Amygdala (tissue), 56 donors: Measurements from ENCODE around the gene EVL.

Experiments used
- DNase-seq, 56 donors: peaks; one replicate each; lab custom pipeline; 2025; lab: John Stamatoyannopoulos, UW

The EVL gene

GRCh38 chr14:100122481-100123223, 57.4 kb downstream of the EVL start:
- DNase-seq, result no peak

GRCh38 chr14:100123618-100124017, 58.4 kb downstream of the EVL start:
- DNase-seq, result no peak

- DNase-seq, result no peak
Measured at GRCh38 chr14:100124551-100125088, 59.4 kb downstream of the EVL start.

GRCh38 chr14:100126401-100126800, 61.2 kb downstream of the EVL start:
- DNase-seq, result no peak

DNA sequence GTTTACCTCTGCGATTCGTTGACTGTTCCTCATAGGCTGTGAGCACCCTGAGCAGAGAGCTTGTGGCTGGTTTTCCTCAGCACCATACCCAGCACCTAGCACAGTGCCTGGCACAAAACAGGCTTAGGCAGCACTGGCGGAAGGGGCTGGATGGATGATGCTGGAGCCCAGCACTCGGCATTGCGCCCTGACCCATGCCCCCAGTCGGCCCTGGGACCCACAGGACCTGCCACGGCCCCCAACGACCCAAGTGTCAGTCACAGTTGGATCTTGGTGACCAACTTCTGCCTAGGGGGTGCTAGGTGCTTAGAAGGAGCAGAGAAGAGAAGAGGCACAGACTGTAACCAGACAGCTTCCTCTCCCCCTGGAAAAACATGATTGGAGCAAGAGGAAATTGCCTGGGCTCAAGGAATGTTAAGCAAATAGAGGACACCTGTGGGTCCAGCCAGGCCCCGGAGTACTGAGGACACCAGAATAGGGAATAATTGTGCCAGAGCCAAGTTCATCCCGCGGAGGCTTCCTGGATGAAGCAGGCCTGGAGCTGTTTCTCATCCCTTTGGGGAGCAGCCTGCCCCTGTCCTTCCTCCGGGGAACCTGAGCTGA, 62.7 kb downstream of the EVL start:
- DNase-seq, result no peak

DNA sequence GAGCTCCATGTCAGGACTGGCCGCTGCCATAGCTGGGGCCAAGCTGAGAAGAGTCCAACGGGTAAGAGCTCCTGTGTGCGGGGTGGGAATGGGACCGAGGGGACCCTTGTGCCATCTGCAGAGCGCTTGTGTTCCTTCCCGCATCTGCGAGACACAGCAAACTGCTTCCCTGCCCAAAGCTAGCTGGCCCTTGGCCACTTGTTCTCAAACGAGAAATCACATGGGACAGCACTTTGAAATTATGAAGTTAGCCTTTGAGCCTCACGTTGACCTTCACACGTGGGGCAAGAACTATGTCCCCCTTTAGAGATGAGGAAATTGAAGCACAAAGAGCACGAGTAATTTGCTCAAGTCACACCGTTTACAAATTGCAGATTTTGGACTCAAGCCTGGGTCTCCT, 63.5 kb downstream of the EVL start:
- DNase-seq, result no peak

GRCh38 chr14:100129161-100129589, 64.0 kb downstream of the EVL start:
- no peak for DNase-seq

GRCh38 chr14:100130521-100130920, 65.3 kb downstream of the EVL start:
- DNase-seq, result no peak

GRCh38 chr14:100131181-100131580, 66.0 kb downstream of the EVL start:
- no peak for DNase-seq

DNA sequence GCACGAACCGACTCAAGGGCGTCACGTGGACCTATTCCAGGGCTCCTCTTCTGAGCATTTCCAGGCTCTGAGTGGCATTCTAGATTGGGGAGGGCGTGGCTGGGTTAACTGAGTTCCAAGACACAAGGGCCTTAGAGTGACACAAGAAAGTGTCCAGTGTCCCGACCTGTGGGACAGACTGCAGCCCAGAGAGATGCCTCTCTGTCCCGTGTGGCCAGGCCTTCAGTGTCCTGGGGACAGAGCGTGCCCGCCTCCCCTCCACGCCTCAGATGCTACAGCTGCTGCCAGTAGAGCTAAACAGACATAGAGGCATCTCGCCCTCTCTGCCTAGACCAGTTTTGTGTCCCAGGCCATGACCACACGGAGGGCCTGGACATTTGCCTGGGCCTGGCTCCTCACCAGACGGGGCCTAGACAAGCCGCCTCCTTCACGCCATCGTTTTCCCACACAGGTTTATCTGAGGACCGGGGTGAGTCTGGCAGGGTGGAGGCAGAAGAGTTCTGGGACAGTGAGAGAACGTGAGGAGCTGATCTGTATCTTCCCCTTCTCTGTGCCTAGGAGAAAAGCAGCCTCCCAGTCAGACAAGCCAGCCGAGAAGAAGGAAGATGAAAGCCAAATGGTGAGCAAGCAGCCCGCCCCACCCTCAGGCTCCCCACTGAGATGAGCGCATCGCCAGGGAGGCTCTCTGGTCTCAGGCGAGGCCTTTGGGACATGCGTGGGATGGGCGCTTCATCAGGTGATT, 67.1 kb downstream of the EVL start:
- DNase-seq, result peak in 1 of 56 donors; percentile 13

GRCh38 chr14:100132903-100133510, 67.8 kb downstream of the EVL start:
- no peak for DNase-seq

GRCh38 chr14:100134586-100134985, 69.4 kb downstream of the EVL start:
- no peak for DNase-seq

GRCh38 chr14:100135073-100135472, 69.9 kb downstream of the EVL start:
- DNase-seq, result no peak

DNA sequence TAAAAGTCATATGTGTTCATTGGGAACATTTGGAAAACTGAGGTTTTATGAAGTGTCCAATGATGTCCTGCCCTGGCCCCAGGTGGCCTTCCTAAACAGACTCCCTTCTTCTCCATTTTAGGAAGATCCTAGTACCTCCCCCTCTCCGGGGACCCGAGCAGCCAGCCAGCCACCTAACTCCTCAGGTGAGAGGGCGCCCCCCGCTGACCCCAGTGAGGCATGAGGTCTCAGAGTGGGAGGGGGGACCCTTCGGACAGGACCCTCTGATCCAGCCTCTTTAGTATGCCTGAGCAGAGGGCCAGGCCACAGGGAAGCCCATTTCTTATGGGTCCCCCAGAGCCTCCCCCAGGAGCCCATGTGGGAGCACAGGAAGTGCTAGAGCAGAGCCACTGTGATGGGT, 70.6 kb downstream of the EVL start:
- no peak for DNase-seq

- DNase-seq, result no peak
Measured at GRCh38 chr14:100137173-100137572, 72.0 kb downstream of the EVL start.

DNA sequence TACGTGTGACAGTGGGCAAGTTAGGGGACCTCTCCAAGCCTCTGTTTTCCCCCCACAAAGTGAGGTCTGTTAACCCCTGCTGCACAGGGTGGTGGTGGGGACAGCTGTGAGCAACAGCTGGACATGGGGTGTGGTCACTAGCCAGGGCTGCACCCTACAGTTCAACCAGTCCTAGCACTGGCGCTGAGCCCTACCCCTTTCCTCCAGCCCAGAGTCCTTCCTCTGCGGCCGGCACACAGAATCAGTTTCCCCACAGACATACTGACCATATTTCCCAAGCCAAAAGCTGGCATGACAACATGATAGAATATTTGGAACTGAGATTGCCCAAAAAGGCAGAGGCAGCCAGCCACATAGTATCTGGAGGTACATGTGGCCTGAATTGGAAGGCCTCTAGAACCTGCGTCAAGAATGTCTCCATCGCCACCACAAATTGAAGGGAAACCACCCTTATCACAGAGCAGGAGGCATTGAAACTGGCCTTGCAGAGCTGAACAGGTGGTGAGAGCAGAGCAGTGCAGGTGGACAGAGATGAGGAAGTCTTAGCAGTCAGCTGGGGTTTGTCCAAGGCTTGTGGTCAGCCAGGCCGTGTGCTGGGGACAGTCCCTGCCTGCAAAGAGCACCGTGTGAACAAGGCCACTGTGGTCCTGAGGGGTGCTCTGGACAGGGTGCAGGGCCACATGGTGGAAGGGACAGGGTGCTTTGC, 73.0 kb downstream of the EVL start:
- no peak for DNase-seq

DNA sequence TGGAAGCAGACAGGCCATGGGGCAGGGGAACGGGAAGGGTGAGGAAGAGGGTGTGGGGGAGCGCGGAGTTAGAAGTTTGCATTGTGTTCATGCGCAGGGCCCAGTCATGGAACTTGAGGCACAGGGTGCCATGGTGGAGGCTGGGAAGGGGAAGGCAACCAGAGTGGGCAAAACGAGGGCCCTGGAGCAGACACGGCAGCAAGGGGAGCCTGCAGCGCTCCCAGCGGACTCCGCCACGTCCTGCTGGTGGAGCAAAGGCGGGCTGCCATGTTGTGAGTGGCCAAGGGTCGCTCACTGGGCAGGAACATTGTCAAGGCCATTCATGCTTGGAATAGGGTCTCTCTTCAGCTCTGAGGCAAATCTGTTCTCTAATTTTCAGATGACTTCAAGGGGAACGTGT, 73.7 kb downstream of the EVL start:
- DNase-seq, result no peak

DNA sequence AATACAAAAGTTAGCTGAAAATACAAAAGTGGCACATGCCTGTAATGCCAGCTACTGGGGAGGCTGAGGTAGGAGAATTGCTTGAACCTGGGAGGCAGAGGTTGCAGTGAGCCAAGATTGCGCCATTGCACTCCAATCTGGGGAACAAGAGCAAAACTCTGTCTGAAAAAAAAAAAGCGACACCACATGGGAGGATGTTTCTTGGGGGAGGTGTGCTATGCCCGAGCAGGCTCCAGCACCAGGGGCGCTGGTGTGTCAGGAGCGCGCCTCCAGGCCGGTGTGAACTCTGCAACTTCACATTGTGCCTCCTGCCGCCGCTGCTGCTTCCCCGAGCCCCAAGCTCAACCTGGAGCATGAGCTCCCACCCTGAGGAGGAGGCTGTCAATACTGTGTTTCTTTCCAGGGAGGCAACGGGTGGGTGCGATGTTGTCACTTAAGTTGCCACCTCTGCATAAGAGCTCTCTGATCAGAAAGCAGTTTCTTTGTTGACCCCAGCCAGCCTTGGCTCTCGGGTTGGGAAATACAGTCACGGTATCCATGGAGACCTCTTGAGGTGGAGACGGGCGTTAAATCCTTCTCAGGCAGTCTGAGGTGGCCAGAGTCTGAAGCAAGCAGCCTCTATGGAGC, 75.3 kb downstream of the EVL start:
- DNase-seq, result no peak

DNA sequence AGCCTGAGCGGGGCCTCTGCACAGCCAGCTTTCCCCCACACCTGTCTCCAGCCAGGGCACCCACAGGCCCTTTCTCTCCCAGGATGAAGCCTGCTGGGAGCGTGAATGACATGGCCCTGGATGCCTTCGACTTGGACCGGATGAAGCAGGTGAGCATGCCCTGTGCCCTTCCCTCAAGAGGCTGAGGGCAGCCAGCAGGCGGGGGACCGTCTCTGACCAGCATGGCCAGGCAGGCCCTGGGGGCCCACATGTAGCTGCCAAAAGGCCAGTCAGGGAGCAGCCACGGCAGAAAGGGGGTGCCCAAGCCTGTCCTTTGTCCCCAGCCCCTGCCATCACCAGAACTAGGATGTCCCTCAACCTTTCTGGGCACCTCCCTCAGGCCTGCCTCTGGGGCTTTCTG, 75.9 kb downstream of the EVL start:
- DNase-seq, result no peak
